Measurements from ENCODE around the gene RUNX3.

RUNX3 gene

DNA sequence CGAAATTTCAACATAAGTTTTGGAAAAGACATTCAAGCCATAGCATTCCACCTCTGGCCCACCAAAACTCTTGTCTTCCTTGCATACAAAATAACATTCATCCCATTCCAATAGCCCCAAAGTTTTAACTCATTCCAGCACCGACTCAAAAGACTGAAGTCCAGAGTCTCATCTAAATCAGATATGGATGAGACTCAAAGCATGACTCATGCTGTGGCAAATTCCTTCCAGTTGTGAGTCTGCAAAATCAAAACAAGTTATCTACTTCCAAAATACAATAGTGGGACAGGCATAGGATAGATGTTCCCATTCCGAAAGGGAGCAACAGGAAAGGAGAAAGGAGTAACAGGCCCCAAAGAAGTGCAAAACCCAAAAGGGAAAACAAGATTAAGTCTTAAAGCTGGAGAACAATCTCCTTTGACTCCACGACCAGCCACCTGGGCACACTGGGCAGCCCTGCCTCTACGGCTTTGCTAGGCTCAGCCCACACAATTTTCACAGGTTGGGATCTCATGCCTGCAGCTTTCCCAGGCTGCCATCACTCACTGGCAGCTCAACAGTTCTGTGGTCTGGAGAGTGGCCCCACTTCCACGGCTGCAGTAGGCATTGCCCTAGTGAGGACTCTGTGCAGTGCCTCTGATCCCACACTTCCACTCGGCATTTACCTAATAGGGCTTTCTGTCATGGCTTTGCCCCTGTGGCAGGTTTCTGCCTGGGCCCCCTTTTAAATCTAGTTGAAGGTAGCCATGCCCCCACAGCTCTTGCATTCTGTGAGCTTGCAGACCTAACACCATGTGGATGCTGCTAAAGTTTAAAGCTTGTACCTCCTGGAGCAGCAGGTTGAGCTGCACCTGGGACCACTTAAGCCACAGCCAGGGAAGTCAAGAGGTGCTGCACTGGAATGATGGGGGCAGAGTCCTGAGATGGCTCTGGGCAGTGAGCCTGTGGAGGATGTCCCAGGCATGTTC is 51.0 kb downstream of the RUNX3 start:
- ATAC-seq = no peak

DNA sequence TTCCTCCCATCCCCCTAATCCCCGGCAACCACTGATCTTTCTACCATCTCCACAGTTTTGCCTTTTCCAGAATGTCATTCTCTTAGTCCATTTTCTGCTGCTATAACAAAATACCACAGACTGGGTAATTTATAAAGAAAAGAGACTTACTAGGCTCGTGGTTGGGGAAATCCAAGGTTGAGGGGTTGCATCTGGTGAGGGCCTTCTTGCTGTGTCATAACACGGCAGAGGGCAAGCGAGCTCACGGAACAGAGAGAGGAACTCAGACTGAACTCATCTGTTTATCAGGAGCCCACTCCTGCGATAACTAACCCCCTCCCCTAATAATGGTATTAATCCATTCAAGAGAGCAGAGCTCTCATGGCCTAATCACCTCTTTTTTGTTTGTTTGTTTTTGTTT is 52.0 kb downstream of the RUNX3 start:
- ATAC-seq = no peak

- ATAC-seq = no peak
Observed at GRCh38 chr1:24875991-24876506, 54.0 kb downstream of the RUNX3 start.

GRCh38 chr1:24875257-24875656 is 54.8 kb downstream of the RUNX3 start:
- no peak for ATAC-seq

- ATAC-seq = no peak
Observed at GRCh38 chr1:24874611-24875234, 55.4 kb downstream of the RUNX3 start.

GRCh38 chr1:24874056-24874455 is 56.0 kb downstream of the RUNX3 start:
- no peak for ATAC-seq

DNA sequence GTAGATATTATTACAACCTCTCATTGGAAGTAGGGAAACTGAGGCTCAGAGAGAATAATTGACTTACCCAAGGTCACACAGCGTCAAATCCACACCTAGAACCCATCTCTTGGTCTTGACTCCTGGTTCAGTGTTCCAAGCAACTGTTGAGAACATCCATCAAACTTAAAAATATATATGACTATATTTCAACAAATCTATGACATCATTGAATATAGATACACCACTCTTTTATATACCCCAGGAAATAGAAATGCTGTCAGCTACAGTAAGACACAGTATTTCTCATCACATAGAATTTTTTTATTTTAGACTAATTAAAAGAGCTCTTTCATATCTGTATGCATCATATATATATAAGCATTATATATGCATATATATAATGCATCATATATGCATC is 56.9 kb downstream of the RUNX3 start:
- no peak for ATAC-seq

DNA sequence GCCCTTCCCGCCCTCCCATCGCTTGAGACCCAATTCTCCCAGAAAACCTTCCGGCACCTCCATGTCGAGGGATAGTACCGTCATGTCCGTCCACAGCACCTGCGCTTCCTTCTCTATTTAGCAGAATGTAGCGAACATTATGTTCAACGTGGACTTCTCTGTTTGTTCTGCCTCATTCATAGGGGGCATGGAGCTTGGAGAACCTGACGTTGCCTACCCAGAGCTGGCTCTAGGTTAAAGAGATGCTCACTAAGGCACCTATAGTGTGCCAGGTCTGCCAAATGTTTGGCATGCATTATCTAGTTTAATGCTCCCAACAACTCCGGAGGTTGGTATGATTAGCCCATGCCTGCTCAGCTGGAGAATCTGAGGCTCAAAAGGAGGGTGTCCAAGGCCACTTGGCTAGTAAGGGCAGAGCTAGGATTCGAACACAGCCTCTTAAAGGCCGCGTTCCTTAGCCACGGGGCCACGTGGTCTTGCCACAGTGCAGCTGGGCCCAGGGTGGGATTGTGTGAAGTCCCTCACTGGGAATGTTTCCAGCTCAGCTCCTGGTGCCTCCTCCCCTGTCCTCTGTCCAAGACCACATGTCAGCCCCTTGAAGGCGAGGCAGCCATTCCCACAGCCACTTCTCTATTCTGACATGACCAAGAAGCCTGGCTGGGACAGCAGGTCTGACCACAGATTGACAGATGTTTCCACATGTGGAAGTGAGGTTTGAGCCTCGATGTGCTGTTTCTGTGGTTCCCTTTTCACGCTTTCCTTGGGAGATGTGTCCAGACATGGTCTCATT is 57.8 kb downstream of the RUNX3 start:
- ATAC-seq = no peak

- no peak for ATAC-seq
Observed at GRCh38 chr1:24871306-24871901, 58.7 kb downstream of the RUNX3 start.

DNA sequence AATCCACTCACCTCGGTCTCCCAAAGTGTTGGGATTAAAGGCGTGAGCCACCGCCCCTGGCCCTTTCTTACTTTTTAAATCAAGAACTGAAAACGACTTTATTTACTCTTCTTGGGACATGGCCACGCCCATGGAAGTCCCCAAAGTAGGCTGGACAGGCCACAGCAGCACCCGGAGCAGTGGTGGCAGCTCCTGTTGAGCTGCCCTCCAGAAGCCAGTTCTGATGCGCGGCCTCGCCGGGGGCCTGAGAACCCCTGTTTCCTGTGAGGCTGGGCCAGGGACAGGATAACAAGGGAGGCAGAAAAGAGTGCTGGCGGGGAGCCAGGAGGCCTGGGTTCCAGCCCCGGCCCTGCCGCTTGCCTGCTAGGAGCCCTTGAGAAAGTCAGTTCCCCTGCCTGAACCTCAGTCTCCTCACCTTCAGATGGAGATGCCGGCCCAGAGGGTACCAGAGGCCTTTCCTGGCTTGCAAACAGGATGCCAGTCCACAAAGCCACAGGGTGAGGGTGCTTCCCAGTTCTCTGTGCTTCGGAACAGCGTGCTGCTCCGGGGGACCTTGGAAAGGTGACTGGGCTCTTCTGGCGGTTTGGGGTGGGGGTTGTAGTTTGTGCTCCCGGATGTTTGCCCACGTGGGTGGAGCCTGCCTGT is 59.4 kb downstream of the RUNX3 start:
- ATAC-seq = peak in 1 of 2 donors; percentile 20

DNA sequence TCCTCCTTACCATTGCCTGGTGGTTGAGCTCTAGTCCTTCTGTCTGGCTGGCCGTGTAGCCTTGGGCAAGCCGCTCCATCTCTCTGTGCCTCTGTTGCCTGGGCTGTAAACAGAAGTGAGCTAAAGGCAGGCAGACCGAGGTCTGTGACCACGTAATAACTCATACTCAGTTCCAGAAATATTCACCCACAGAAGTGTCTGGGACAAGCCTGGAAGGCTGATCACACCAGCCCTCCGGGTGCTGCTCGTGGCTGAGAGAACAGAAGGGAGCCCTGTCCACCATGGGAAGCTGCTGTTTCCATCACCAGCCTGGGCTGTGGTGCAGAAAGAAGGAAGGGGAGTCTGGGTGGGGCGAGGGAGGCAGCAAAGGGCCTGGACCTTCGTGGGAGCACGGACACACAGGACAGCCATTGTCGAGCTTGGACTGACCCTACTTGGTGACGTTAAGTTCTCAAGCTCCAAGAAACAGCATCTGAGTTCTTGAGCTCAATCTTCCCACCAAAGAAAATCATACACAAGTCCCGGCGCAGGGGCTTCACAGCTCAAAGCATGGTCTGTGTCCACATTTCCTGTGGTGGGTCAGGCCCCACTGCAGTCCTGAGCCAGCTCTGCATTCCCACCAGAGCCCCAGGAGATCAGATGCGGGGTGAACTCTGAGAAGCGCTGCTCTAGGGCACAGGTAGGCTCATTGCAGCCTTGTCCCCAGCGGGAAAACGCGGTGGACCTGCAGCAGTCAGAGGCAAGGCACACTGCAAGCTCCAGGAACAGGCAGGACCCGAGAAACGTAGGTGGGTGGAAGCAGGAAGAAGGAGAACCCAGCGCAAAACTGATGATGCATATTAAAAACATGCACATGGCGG is 61.8 kb downstream of the RUNX3 start:
- no peak for ATAC-seq

GRCh38 chr1:24867084-24867870 is 62.8 kb downstream of the RUNX3 start:
- ATAC-seq = no peak

- no peak for ATAC-seq
Observed at GRCh38 chr1:24866211-24867083, 63.6 kb downstream of the RUNX3 start.

- no peak for ATAC-seq
Observed at GRCh38 chr1:24865587-24865986, 64.5 kb downstream of the RUNX3 start.

GRCh38 chr1:24865168-24865567 is 64.9 kb downstream of the RUNX3 start:
- ATAC-seq = no peak

- ATAC-seq = no peak
Observed at GRCh38 chr1:24864370-24864777, 65.7 kb downstream of the RUNX3 start.

DNA sequence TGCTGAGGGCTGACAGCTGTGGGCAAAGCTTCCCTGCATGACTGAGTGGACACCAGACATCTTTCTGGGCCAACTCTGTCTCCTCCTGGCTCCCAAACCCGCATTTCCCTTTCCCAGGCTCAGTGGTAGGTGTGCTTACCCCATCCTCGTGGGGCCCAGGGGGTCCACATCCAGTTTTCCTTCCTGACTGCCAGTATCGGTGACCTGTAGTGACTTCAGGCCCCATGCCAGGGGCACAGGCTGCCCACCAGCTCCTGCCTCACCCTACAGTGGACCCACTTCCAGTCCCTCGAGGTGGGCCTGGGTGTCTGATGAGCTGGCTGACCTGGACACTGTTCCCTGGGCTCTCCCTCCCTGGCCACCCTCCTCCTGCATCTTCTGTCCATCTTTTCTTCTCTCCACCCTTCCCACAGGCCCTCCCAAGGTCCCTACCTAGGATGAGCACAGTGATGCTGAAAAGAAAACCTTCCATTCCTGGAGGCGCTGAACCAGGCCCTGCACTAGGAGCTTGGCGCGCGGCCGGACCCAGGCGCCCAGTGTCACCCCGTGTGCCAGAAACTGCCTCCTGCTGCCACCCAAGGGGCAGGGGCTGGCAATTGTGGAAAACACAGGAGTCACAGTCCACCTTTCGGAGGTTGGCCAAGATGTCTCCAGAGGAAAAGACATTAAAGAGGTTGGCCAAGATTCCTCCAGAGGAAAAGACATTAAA is 67.1 kb downstream of the RUNX3 start:
- ATAC-seq = no peak
